RWPE2 (cell line): ENCODE measurements around the gene PARL.

Experiments
- ATAC-seq: fragments of 200-7000 bp; cut with Tn5 transposase; 3 replicates; pipeline ENCODE4 v1.9.1; 2021; ENCODE audit warnings: low read depth
- DNase-seq: peaks from one replicate; pipeline ENCODE4 v3.0.0-alpha.2; 2020; ENCODE audit warnings: low spot score
- H3K27ac ChIP-seq: fragments of 450-650 bp; 2 replicates; pipeline ENCODE4 v1.5.1; 2017; ENCODE audit warnings: mild to moderate bottlenecking; ENCODE audit not compliant: poor library complexity, severe bottlenecking
- H3K27me3 ChIP-seq: fragments of 250-450 bp; sonication (Bioruptor Pico); 2 replicates; pipeline ENCODE4 v1.5.1; 2021; ENCODE audit warnings: mild to moderate bottlenecking, moderate library complexity; ENCODE audit not compliant: insufficient read depth, poor library complexity, severe bottlenecking
- H3K36me3 ChIP-seq: fragments of 250-450 bp; sonication (Bioruptor Pico); 2 replicates; pipeline ENCODE4 v1.5.1; 2020; ENCODE audit warnings: low read depth, mild to moderate bottlenecking, moderate library complexity
- H3K4me1 ChIP-seq: fragments of 250-450 bp; sonication (Bioruptor Pico); 2 replicates; pipeline ENCODE4 v1.5.1; 2021; ENCODE audit warnings: mild to moderate bottlenecking, moderate library complexity; ENCODE audit not compliant: insufficient read depth, poor library complexity, severe bottlenecking
- H3K4me3 ChIP-seq: fragments of 250-450 bp; sonication (Bioruptor Pico); 2 replicates; pipeline ENCODE4 v1.5.1; 2021; ENCODE audit warnings: mild to moderate bottlenecking, moderate library complexity; ENCODE audit not compliant: severe bottlenecking
- H3K9me3 ChIP-seq: fragments of 250-450 bp; sonication (Bioruptor Pico); 2 replicates; pipeline ENCODE4 v1.5.1; 2021; ENCODE audit warnings: mild to moderate bottlenecking, moderate library complexity; ENCODE audit not compliant: severe bottlenecking
- CTCF ChIP-seq: fragments of 450-650 bp; IDR thresholded peaks from one replicate; pipeline ENCODE4 v1.5.1; 2017; ENCODE audit warnings: mild to moderate bottlenecking, moderate library complexity; ENCODE audit not compliant: poor library complexity, severe bottlenecking

Gene PARL

DNA sequence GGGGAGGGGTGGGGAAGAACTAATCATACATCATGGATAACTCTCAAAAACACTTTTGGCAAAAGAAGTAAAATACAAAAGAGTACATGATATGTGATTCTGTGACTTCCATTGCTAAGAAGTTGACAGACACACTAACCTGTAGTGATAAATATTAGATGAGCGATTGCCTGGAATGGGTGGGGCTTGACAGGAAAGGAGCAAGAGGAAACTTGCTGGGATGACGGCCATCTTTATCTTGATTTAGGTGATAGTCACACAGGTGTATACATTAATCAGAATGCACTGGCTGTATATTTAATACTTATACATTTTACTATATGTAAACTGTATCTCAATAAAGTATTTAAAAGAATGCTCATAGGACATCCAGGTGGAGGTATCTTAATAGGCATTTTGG, 13.1 kb downstream of the PARL start:
- no peak overlapping the region for H3K4me3 ChIP-seq

DNA sequence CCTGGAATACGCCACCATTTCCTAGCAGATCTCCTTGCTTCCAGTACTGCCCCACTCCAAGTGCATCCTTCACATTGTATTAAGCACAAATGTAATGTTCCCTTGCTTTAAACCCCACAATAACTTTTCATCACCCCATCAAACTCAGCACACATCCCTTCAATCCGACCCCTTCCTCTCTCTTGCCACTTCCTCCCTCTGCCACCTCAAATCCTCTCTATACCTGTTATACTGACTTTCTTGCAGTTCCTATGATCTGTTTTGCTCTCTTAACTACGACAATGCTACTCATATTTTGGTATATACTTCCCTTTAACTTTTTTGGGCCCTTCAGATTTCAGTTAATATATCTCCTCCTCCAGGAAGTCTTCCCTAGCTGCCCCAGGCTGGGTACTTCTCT, 14.1 kb downstream of the PARL start:
- DNase-seq (no peak), ATAC-seq (no peak)
- no peak for TF ChIP-seq CTCF
- peaks cover 6% of the 10 kb centered on the region for H3K4me1 ChIP-seq
- H3K27ac ChIP-seq = no peak overlapping the region
- H3K9me3 ChIP-seq = no peaks in the 10 kb centered on the region
- H3K4me3 ChIP-seq = no peak overlapping the region
- H3K27me3 ChIP-seq = no peaks in the 10 kb centered on the region
- H3K36me3 ChIP-seq = peaks cover 23% of the 10 kb centered on the region

More for the DNA sequence above, 13.1 kb downstream of the PARL start:
- H3K4me1 ChIP-seq = peaks cover 6% of the 10 kb centered on the region
- no peak overlapping the region for H3K27ac ChIP-seq
- H3K36me3 ChIP-seq = peaks cover 16% of the 10 kb centered on the region
- no peaks in the 10 kb centered on the region for H3K27me3 ChIP-seq
- no peak for TF ChIP-seq CTCF
- no peaks in the 10 kb centered on the region for H3K9me3 ChIP-seq
- DNase-seq (no peak), ATAC-seq (no peak)

DNA sequence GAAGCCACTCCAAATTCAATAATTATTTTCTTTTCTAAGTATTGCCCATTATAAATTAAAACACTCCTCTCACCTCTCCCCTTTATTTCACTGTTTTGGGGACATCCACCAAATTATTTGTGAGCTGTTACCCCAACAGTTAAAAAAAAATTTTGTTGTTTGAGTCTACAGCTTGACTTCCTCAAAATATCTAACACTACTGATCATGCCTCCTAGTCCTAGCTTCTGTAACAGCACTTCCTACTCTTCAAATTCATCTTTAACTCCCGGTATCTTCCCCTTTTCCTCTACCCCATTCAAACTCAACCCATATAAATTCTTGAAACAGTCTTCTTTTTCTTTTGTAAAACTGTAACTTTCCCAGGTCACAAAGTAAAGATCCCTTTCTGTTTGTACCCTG, 15.9 kb downstream of the PARL start:
- no peak for TF ChIP-seq CTCF
- no peak overlapping the region for H3K27ac ChIP-seq
- no peaks in the 10 kb centered on the region for H3K27me3 ChIP-seq
- H3K9me3 ChIP-seq = no peaks in the 10 kb centered on the region
- ATAC-seq (no peak), DNase-seq (no peak)
- H3K4me3 ChIP-seq = no peak overlapping the region
- peaks cover 6% of the 10 kb centered on the region for H3K4me1 ChIP-seq
- peaks cover 36% of the 10 kb centered on the region for H3K36me3 ChIP-seq

- no peaks in the 10 kb centered on the region for H3K4me1 ChIP-seq
- ATAC-seq = no peak
- H3K36me3 ChIP-seq = peaks cover 66% of the 10 kb centered on the region
- H3K4me3 ChIP-seq = no peak overlapping the region
- DNase-seq = no peak
- no peaks in the 10 kb centered on the region for H3K9me3 ChIP-seq
- H3K27ac ChIP-seq = no peak overlapping the region
- no peaks in the 10 kb centered on the region for H3K27me3 ChIP-seq
- TF ChIP-seq CTCF = no peak
These were observed 22.1 kb downstream of the PARL start for GRCh38 chr3:183862610-183863009.

DNA sequence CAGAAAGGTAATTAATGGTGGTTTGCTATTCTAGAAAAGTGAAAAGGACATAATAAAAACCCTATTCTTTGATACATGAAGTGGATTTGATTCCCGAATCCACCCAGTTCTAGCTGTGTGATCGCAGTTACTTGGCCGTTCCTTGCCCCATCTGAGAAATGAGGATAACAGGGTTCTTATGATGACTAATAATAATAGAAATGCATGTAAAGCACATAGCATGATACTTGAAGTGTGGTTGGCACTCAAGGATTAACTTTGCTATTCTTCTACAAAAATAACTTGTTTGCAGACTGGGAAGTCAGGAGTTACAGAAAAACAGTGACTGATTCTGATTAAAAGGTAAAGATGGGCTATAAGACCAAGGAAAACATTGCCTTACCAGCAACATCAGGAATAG, 26.8 kb downstream of the PARL start:
- Histone ChIP-seq H3K27me3 (no peaks in the 10 kb centered on the region), H3K36me3 (peaks cover 54% of the 10 kb centered on the region), H3K4me3 (no peak overlapping the region), H3K9me3 (no peaks in the 10 kb centered on the region), H3K4me1 (no peaks in the 10 kb centered on the region), H3K27ac (no peak overlapping the region)
- no peak for TF ChIP-seq CTCF
- DNase-seq = no peak
- no peak for ATAC-seq
